DND-41 (cell line): Measurements from ENCODE around the gene CALM1.

Experiments
- ATAC-seq: fragments of 200-7000 bp; cut with Tn5 transposase; 3 replicates; pipeline ENCODE4 v1.9.1; 2021; ENCODE audit warnings: low read depth; ENCODE audit not compliant: insufficient read depth
- DNase-seq: peaks from one replicate; pipeline ENCODE4 v3.0.0-alpha.2; 2020
- H2AFZ ChIP-seq: 2 replicates; pipeline ENCODE4 v1.6.0; 2012; ENCODE audit warnings: low read depth, low read length
- H3K27ac ChIP-seq: 2 replicates; pipeline ENCODE4 v1.5.1; 2012; ENCODE audit warnings: low read length, inconsistent platforms
- H3K27me3 ChIP-seq: fragments of 200-600 bp; sonication (generic); 2 replicates; pipeline ENCODE4 v1.6.0; 2012; ENCODE audit warnings: low read length, mild to moderate bottlenecking, inconsistent platforms; ENCODE audit not compliant: insufficient read depth, poor library complexity
- H3K36me3 ChIP-seq: 2 replicates; pipeline ENCODE4 v1.5.1; 2012; ENCODE audit warnings: low read length, inconsistent platforms; ENCODE audit not compliant: insufficient read depth
- H3K4me1 ChIP-seq: 2 replicates; pipeline ENCODE4 v1.5.1; 2012; ENCODE audit warnings: mild to moderate bottlenecking, low read length; ENCODE audit not compliant: insufficient read depth
- H3K4me2 ChIP-seq: 2 replicates; pipeline ENCODE4 v1.6.0; 2012; ENCODE audit warnings: mild to moderate bottlenecking, moderate library complexity, low read length, inconsistent platforms; ENCODE audit not compliant: insufficient read depth
- H3K4me3 ChIP-seq, 2 experiments: fragments of 200-600 bp in 1 of 2; shearing (Covaris generic) in 1 of 2; 2 replicates each; pipeline ENCODE4 v1.5.1; 2012 to 2016; ENCODE audit warnings: inconsistent platforms in 2 of 2, low read length in 2 of 2, mild to moderate bottlenecking in 2 of 2, low read depth in 1 of 2, moderate library complexity in 1 of 2
- H3K79me2 ChIP-seq: 2 replicates; pipeline ENCODE4 v1.6.0; 2012; ENCODE audit warnings: low read length, inconsistent platforms; ENCODE audit not compliant: insufficient read depth
- H3K9ac ChIP-seq: 2 replicates; pipeline ENCODE4 v1.6.0; 2012; ENCODE audit warnings: low read depth, mild to moderate bottlenecking, inconsistent platforms, low read length, moderate library complexity
- H3K9me3 ChIP-seq: 2 replicates; pipeline ENCODE4 v1.5.1; 2012; ENCODE audit warnings: low read length, moderate library complexity, mild to moderate bottlenecking, inconsistent platforms; ENCODE audit not compliant: insufficient read depth, severe bottlenecking
- H4K20me1 ChIP-seq: 2 replicates; pipeline ENCODE4 v1.6.0; 2012; ENCODE audit warnings: low read length; ENCODE audit not compliant: insufficient read depth
- EZH2 ChIP-seq: IDR thresholded peaks from 3 replicates; pipeline ENCODE4 v1.6.1; 2012; ENCODE audit warnings: borderline replicate concordance, low read depth, mild to moderate bottlenecking, moderate library complexity, low read length, inconsistent platforms; ENCODE audit not compliant: severe bottlenecking
- TF ChIP-seq, protein P1 (sequence below): IDR thresholded peaks from 2 replicates; pipeline ENCODE4 v1.5.1; 2012; ENCODE audit warnings: borderline replicate concordance, low read length, moderate library complexity, mild to moderate bottlenecking; ENCODE audit not compliant: poor library complexity, severe bottlenecking; ENCODE audit errors: extremely low read depth

CALM1 gene

DNA sequence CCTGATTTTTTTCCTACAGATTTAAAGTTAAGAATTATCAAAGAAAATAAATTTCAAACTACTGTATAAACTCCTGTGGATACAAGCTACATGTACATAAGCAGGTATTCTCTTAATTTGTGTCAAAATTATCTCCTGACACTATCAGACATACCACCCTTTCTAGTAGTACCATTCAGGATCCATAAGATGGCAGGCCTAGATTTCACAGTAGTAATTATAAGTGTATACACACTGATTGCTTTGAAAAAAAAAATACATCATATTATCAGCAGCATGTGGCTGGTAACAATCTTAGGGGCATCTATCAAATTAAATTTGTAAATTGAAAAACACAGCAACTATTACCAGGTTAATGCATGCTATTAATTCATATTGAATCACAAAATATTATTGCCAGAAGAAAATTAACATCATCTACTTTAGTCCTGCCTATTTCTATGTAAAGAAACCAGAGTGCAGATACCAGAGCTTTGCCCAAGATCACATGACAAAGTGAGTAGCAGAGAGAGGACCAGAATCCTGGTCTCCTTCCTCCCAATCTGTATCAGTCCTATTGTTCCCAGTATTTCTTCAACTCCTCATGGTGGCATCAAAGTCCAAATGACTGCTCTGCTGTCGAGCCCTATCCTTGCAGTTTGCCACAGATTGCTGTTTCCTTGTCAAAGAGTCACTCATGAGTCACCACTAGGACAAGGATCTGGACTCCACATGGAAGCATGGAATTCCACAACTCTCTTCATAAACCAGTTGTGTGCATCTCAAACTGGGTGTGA lies 27.7 kb upstream of the CALM1 start:
- no peaks in the 10 kb centered on the region for H3K9me3 ChIP-seq
- H3K4me3 ChIP-seq, result no peak overlapping the region
- no peaks in the 10 kb centered on the region for H3K4me1 ChIP-seq
- no peaks in the 10 kb centered on the region for H3K36me3 ChIP-seq
- no peak for DNase-seq
- ATAC-seq, result peak; percentile 47; the same call in 1 of the 3 replicates
- peaks cover 3% of the 10 kb centered on the region for H3K27me3 ChIP-seq
- H3K27ac ChIP-seq, result no peak overlapping the region
- no peak overlapping the region for H3K9ac ChIP-seq
- no peak overlapping the region for H3K4me2 ChIP-seq
- H2AFZ ChIP-seq, result no peak overlapping the region
- TF ChIP-seq, protein P1, sequence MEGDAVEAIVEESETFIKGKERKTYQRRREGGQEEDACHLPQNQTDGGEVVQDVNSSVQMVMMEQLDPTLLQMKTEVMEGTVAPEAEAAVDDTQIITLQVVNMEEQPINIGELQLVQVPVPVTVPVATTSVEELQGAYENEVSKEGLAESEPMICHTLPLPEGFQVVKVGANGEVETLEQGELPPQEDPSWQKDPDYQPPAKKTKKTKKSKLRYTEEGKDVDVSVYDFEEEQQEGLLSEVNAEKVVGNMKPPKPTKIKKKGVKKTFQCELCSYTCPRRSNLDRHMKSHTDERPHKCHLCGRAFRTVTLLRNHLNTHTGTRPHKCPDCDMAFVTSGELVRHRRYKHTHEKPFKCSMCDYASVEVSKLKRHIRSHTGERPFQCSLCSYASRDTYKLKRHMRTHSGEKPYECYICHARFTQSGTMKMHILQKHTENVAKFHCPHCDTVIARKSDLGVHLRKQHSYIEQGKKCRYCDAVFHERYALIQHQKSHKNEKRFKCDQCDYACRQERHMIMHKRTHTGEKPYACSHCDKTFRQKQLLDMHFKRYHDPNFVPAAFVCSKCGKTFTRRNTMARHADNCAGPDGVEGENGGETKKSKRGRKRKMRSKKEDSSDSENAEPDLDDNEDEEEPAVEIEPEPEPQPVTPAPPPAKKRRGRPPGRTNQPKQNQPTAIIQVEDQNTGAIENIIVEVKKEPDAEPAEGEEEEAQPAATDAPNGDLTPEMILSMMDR, result peak; percentile 30
- TF ChIP-seq EZH2, result no peak
- no peaks in the 10 kb centered on the region for H4K20me1 ChIP-seq
- H3K79me2 ChIP-seq, result no peaks in the 10 kb centered on the region

DNA sequence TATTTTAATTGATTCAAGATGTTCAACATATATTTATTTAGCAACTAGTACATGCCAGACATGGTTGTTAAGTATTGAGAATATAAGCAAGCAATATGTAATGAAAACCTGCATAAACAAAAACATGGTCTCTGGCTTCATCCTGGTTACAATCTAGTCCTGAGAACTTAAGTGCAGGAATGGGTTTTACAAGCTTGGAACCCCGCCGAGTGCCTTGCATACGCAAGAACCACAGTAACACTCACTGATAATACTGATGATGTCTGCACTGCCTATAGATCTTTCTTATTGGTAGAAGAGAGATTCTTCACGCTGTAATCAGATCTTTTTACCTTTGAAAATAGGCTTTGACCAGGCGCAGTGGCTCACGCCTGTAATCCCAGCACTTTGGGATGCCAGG lies 22.9 kb upstream of the CALM1 start:
- no peak overlapping the region for H2AFZ ChIP-seq
- H3K27me3 ChIP-seq, result no peaks in the 10 kb centered on the region
- no peak overlapping the region for H3K4me2 ChIP-seq
- no peaks in the 10 kb centered on the region for H4K20me1 ChIP-seq
- no peak overlapping the region for H3K4me3 ChIP-seq
- H3K27ac ChIP-seq, result no peak overlapping the region
- TF ChIP-seq, protein P1, result no peak
- no peak for TF ChIP-seq EZH2
- H3K9me3 ChIP-seq, result no peaks in the 10 kb centered on the region
- no peaks in the 10 kb centered on the region for H3K4me1 ChIP-seq
- DNase-seq (no peak), ATAC-seq (no peak)
- no peaks in the 10 kb centered on the region for H3K36me3 ChIP-seq
- no peak overlapping the region for H3K9ac ChIP-seq
- H3K79me2 ChIP-seq, result no peaks in the 10 kb centered on the region

DNA sequence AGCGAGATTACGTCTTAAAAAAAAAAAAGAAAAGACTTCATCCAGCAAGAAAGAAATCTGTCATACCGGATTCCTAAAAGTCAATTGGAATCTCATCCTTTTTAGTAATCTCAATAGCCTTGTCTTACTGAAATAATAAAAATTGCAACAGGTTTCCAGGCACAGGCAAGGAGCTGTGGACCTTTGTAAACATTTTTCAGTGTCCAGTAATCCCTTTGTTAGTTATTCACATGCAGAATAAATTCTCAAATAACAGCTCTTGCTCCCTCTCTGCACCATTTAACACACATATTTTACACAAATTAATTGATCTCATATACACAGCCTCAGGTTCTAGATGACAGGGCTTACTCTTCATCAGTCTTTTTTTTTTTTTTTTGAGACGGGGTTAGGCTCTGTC lies 22.0 kb upstream of the CALM1 start:
- Histone ChIP-seq H3K4me2 (no peak overlapping the region), H3K36me3 (no peaks in the 10 kb centered on the region), H3K27me3 (no peaks in the 10 kb centered on the region), H3K79me2 (no peaks in the 10 kb centered on the region), H2AFZ (no peak overlapping the region), H3K9ac (no peak overlapping the region), H3K27ac (no peak overlapping the region), H3K9me3 (no peaks in the 10 kb centered on the region), H4K20me1 (no peaks in the 10 kb centered on the region), H3K4me1 (no peaks in the 10 kb centered on the region), H3K4me3 (no peak overlapping the region)
- ATAC-seq (no peak), DNase-seq (no peak)
- no peak for TF ChIP-seq EZH2
- TF ChIP-seq, protein P1, result no peak
